ENCODE measurements around the gene IMMP2L. TPM values are rescaled to one million over a fixed set of nuclear protein-coding genes. Genes with fewer than 3 reads are reported as not detected.

IMMP2L gene
- total RNA-seq, 1 experiment from 2014 or later: 8.6 TPM

DNA sequence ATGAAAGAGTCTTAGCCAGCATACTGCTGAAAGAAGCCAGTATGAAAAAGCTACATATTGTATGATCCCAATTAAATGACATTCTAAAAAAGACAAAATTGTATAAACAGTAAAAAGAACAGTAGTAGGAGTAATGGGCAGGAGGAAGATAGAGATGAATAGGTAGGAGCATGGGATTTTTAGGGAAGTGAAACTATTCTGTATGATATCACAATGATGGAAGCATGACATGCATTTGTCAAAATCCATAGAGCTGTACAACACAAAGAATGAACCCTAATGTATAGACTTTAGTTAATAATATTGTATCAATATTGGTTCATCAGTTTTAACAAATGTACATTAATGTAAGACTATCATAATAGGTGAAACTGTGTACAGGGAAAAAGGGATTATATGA lies 147.9 kb downstream of the IMMP2L start:
- no peak overlapping the region for H3K4me3 ChIP-seq (ENCODE audit: low read length)
- H3K27me3 ChIP-seq (ENCODE audit: low read length): no peaks in the 10 kb centered on the region
- H3K36me3 ChIP-seq (ENCODE audit: low read depth, low read length): no peaks in the 10 kb centered on the region
- CTCF ChIA-PET: interaction anchor here (0.6 kb wide), 1 partner anchor 27 kb away, joined by 7 read pairs; no protein-coding TSS in a partner anchor
- no peak for ATAC-seq
- no peak overlapping the region for H2AFZ ChIP-seq (ENCODE audit: low read length)
- no peaks in the 10 kb centered on the region for H3K9me3 ChIP-seq (ENCODE audit: low read length)
- no TSS peak for BruUV-seq (replicated peaks)
- POLR2A ChIA-PET (ENCODE audit: unreplicated experiment): no interaction called here
- no peaks in the 10 kb centered on the region for H3K79me2 ChIP-seq (ENCODE audit: low read length)
- DNase-seq: no peak
- intact Hi-C loops (cut with micrococcal nuclease): no loop called here
- H3F3A ChIP-seq (ENCODE audit: low read length, unreplicated experiment): no peaks in the 10 kb centered on the region
- TF ChIP-seq, protein P1, sequence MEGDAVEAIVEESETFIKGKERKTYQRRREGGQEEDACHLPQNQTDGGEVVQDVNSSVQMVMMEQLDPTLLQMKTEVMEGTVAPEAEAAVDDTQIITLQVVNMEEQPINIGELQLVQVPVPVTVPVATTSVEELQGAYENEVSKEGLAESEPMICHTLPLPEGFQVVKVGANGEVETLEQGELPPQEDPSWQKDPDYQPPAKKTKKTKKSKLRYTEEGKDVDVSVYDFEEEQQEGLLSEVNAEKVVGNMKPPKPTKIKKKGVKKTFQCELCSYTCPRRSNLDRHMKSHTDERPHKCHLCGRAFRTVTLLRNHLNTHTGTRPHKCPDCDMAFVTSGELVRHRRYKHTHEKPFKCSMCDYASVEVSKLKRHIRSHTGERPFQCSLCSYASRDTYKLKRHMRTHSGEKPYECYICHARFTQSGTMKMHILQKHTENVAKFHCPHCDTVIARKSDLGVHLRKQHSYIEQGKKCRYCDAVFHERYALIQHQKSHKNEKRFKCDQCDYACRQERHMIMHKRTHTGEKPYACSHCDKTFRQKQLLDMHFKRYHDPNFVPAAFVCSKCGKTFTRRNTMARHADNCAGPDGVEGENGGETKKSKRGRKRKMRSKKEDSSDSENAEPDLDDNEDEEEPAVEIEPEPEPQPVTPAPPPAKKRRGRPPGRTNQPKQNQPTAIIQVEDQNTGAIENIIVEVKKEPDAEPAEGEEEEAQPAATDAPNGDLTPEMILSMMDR (conservative IDR thresholded peaks at IDR 0.05; ENCODE audit: low read depth, low read length): no peak
- TF ChIP-seq EZH2phosphoT487 (IDR thresholded peaks at IDR 0.05; ENCODE audit: borderline replicate concordance, low read length): no peak
- TF ChIP-seq EZH2 (IDR thresholded peaks at IDR 0.05; ENCODE audit: low read length, unreplicated experiment): no peak
- no peaks in the 10 kb centered on the region for H4K20me1 ChIP-seq (ENCODE audit: low read length)
- H3K27ac ChIP-seq (ENCODE audit: low read length): no peak overlapping the region
- H3K4me2 ChIP-seq (ENCODE audit: low read length): no peak overlapping the region
- no peaks in the 10 kb centered on the region for H3K4me1 ChIP-seq (ENCODE audit: insufficient read depth, low read length)
- H3K9ac ChIP-seq (ENCODE audit: low read length): no peak overlapping the region
- no peaks in the 10 kb centered on the region for H3K9me2 ChIP-seq (replicated peaks; ENCODE audit: low read length)

DNA sequence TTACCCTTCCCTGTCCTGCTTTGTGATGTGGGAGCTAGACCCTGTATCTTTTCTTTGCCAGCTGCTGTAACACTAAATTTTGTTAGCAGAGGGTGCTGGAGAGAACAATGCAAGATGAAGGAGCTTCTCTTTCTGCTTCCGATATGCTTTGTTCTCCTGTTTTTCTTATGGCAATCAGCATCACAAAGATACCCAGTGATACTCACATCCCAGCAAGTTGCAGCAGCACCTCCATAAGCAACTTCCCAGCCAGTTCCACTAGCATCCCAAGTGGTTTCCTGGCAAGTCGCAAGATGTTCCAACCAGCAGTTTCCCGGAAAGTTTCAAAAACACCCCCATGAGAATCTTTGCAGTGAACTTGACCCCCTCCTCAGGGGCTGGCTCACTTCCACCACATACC lies 148.6 kb downstream of the IMMP2L start:
- no peak for DNase-seq
- no peak for ATAC-seq
- H3K27ac ChIP-seq (ENCODE audit: low read length): no peak overlapping the region
- ChIA-PET CTCF (interaction anchor here (0.6 kb wide), 1 partner anchor 28 kb away, joined by 7 read pairs; no protein-coding TSS in a partner anchor), POLR2A (ENCODE audit: unreplicated experiment) (no interaction called here)
- intact Hi-C loops (cut with micrococcal nuclease): no loop called here
- H3K4me2 ChIP-seq (ENCODE audit: low read length): no peak overlapping the region
- TF ChIP-seq, protein P1 (conservative IDR thresholded peaks at IDR 0.05; ENCODE audit: low read depth, low read length): no peak
- no peak for TF ChIP-seq EZH2phosphoT487 (IDR thresholded peaks at IDR 0.05; ENCODE audit: borderline replicate concordance, low read length)
- TF ChIP-seq EZH2 (IDR thresholded peaks at IDR 0.05; ENCODE audit: low read length, unreplicated experiment): no peak
- H3K9ac ChIP-seq (ENCODE audit: low read length): no peak overlapping the region
- no TSS peak for BruUV-seq (replicated peaks)
- no peaks in the 10 kb centered on the region for H3K4me1 ChIP-seq (ENCODE audit: insufficient read depth, low read length)
- no peaks in the 10 kb centered on the region for H3K79me2 ChIP-seq (ENCODE audit: low read length)
- H3K4me3 ChIP-seq (ENCODE audit: low read length): no peak overlapping the region
- H2AFZ ChIP-seq (ENCODE audit: low read length): no peak overlapping the region
- no peaks in the 10 kb centered on the region for H3K36me3 ChIP-seq (ENCODE audit: low read depth, low read length)
- H4K20me1 ChIP-seq (ENCODE audit: low read length): no peaks in the 10 kb centered on the region
- no peaks in the 10 kb centered on the region for H3F3A ChIP-seq (ENCODE audit: low read length, unreplicated experiment)
- H3K9me3 ChIP-seq (ENCODE audit: low read length): no peaks in the 10 kb centered on the region
- no peaks in the 10 kb centered on the region for H3K27me3 ChIP-seq (ENCODE audit: low read length)
- no peaks in the 10 kb centered on the region for H3K9me2 ChIP-seq (replicated peaks; ENCODE audit: low read length)

DNA sequence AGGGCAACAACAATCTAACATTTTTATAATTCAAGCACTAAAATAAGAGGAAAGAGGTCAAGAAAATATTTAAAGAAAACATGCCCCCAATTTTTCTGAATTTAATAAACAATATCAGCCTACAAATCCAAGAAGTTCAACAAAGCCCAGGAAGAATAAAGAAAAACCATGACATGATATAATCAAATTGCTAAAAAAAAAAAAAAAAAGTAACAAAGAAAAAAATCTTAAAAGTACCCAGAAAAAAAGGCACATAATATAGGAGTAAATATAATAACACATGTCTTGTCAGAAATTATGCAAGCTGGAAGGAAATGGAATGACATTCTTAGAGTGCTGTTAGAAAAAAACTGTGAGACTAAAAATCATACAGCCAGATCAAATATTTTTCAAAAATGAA lies 151.4 kb downstream of the IMMP2L start:
- no peaks in the 10 kb centered on the region for H3K36me3 ChIP-seq (ENCODE audit: low read depth, low read length)
- no TSS peak for BruUV-seq (replicated peaks)

More for the DNA sequence above, 151.4 kb downstream of the IMMP2L start:
- intact Hi-C loops (cut with micrococcal nuclease): no loop called here
- Histone ChIP-seq H3K4me1 (ENCODE audit: insufficient read depth, low read length) (no peaks in the 10 kb centered on the region), H3K9me2 (replicated peaks; ENCODE audit: low read length) (no peaks in the 10 kb centered on the region), H3K4me3 (ENCODE audit: low read length) (no peak overlapping the region), H3K4me2 (ENCODE audit: low read length) (no peak overlapping the region), H2AFZ (ENCODE audit: low read length) (no peak overlapping the region), H3F3A (ENCODE audit: low read length, unreplicated experiment) (no peaks in the 10 kb centered on the region), H3K9ac (ENCODE audit: low read length) (no peak overlapping the region), H4K20me1 (ENCODE audit: low read length) (no peaks in the 10 kb centered on the region), H3K9me3 (ENCODE audit: low read length) (no peaks in the 10 kb centered on the region), H3K27ac (ENCODE audit: low read length) (no peak overlapping the region), H3K79me2 (ENCODE audit: low read length) (no peaks in the 10 kb centered on the region), H3K27me3 (ENCODE audit: low read length) (no peaks in the 10 kb centered on the region)
- ChIA-PET POLR2A (ENCODE audit: unreplicated experiment) (no interaction called here), CTCF (interaction anchor here (0.7 kb wide), 1 partner anchor 169 kb away, joined by 4 read pairs; no protein-coding TSS in a partner anchor)
- ATAC-seq: no peak
- no peak for DNase-seq
- no peak for TF ChIP-seq EZH2 (IDR thresholded peaks at IDR 0.05; ENCODE audit: low read length, unreplicated experiment)
- TF ChIP-seq EZH2phosphoT487 (IDR thresholded peaks at IDR 0.05; ENCODE audit: borderline replicate concordance, low read length): no peak
- TF ChIP-seq, protein P1 (conservative IDR thresholded peaks at IDR 0.05; ENCODE audit: low read depth, low read length): no peak
